ENCODE data around the gene RASA1.

RASA1 gene

GRCh38 chr5:87405472-87406155 lies 137.9 kb downstream of the RASA1 start:
- no peak for DNase-seq

GRCh38 chr5:87408204-87408603 lies 140.5 kb downstream of the RASA1 start:
- no peak for DNase-seq

- no peak for DNase-seq
These were observed 143.2 kb downstream of the RASA1 start for GRCh38 chr5:87410931-87411330.

DNA sequence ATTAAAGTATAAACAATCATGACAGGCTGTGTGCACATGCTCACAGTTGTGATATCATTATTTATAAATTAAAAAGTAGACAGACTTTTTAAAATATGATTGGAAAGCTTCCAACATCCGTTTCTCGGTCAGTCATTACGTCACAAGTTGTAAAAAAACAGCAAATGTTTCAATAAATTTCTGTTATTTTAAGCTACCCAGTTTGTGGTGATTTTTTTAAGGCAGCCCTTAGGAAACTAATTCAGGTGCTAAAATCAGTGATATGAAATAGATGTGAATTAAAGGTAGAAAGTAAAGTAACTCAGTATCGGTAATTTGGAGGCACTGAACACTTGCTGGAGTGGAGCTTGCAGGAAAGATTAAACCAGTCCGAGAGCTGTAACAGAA lies 143.9 kb downstream of the RASA1 start:
- no peak for DNase-seq

GRCh38 chr5:87411973-87412629 lies 144.4 kb downstream of the RASA1 start:
- DNase-seq = peak; percentile 43

DNA sequence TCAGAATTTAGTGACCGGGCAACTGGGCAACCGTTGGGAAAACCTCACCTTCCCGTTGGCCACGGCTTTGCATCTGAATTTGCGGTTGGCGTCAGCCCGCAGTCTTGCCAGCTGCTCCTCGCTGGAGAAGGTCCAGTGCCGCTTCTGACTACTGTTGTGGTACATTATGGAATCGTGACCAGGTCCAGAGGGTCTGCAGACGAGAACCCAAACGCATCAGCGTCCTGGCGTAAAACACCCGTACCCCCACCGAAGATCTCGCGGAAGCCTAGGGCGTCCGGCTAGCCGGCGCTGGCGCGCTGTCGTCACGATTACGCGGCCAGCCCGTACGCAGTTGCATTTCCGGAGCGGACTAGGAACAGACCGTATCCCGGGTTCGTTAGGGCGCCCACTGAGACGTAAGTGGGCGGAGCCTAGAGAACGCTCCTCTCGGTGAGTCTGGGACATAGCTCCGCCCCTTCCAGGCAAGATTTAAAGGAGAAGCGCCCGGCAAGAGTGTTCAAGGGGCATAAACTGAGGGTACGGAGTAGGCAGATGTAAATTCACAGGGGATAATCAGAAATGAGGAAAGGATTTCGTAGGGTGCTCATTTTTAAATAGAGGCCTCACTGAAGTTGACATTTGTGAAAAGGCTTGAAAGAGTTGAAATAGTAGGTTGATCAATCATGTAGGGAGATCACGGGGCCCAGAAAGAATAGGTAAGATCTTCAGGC lies 145.1 kb downstream of the RASA1 start, which contains the start of gene CCNH:
CCNH (minus strand) TSS at position 301 of the 713 bp plus-strand sequence; CDS start at position 165, 136 bp downstream.
- peak; percentile 97 for DNase-seq

DNA sequence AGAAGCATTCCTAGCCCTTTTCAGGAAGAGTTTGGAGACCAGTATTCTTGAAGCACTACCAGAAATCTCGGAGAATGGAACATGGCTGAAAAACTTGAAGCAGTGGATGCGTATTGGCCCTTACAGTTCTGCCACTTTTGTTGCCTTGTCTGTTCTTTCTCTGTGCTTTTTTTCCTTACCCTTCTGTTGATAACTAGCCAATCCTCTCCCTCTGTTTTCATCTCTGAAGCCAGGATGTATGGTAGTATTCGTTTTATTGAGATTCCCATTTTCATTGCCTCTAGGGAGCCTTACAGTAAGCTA lies 145.6 kb downstream of the RASA1 start:
- DNase-seq = no peak

GRCh38 chr5:87418506-87418905 lies 150.8 kb downstream of the RASA1 start:
- DNase-seq = no peak

GRCh38 chr5:87421307-87421706 lies 153.6 kb downstream of the RASA1 start:
- no peak for DNase-seq

DNA sequence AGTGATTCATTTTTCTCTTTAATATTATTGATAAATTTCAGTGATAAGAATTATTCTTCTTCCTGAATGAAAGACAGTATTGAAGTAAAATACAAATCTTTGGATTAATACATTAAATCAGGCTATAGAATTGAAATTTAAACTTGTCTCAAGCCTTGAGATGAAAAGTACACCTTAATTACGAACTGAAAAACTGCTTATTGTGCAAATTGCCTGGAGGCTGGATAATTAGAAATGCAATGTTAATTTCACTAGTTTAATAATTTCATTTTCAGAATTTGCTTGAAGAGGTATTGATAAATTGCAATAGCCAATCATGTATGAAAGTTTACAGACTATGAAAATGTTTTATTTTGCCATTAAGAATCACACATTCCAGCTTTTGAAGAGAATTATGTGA lies 156.1 kb downstream of the RASA1 start:
- DNase-seq = no peak

- DNase-seq = no peak
These were observed 163.3 kb downstream of the RASA1 start for GRCh38 chr5:87430863-87431457.

- no peak for DNase-seq
These were observed 164.8 kb downstream of the RASA1 start for GRCh38 chr5:87432460-87432859.

- DNase-seq = no peak
These were observed 166.3 kb downstream of the RASA1 start for GRCh38 chr5:87433945-87434344.

DNA sequence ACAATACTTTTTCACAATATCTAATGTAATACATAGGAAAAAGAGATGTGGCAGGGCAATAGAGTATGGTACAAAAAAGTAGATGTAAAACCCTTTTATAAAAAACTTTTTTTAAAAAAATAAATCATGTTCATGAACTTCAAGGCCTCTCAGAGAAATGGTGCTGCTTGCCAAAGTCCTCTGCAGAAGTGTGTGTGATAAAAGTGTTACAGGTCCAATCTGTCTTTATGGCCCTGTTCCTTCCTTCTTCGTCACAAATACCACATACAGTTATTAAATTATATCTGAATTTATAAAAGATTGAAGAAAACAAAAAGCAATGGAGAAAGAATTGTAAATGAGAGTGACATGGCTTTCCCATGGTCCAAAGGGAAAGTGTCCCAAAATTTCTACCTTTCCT lies 166.8 kb downstream of the RASA1 start:
- no peak for DNase-seq

- no peak for DNase-seq
These were observed 167.5 kb downstream of the RASA1 start for GRCh38 chr5:87435144-87435694.

DNA sequence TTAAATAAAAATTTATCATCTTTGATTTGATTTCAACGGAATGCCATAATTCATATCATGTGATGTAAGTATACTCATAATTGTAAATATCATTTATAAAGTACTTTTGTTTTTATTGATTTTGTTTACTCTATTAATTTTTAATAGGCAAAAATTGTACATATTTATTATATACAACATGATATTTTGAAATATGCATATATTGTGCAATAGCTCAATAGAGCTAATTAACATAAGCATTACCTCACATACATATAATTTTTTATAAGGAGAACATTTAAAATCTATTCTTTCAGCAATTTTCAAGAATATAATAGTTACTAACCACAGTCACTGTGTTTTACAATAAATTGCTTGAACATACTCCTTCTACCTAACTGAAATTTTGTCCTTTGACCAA lies 170.0 kb downstream of the RASA1 start:
- DNase-seq = no peak

- DNase-seq = no peak
These were observed 170.5 kb downstream of the RASA1 start for GRCh38 chr5:87438231-87438630.

Measured in stimulated activated CD4-positive, alpha-beta T cell treated with anti-CD3 and anti-CD28 coated beads, Interleukin-15, amount 100 ng/mL, for 24 hours (primary cell).